ENCODE measurements around the gene GLIPR1L1.
A peak's percentile ranks its signal among the peaks of the same experiment; 100 is the strongest.

Gene GLIPR1L1

DNA sequence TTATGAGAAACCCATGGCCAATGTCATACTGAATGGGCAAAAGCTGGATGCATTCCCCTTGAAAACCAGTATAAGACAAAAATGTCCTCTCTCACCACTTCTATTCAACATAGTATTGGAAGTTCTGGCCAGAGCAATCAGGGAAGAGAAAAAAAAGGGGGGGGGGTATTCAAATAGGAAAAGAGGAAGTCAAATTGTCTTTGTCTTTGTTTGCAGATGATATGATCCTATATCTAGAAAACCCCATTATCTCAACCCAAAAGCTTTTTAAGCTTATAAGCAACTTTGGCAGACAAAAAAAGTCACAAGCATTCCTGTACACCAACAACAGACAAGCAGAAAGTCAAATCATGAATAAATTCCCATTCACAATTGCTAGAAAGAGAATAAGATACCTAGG, 19.5 kb downstream of the GLIPR1L1 start:
- no peak for DNase-seq

DNA sequence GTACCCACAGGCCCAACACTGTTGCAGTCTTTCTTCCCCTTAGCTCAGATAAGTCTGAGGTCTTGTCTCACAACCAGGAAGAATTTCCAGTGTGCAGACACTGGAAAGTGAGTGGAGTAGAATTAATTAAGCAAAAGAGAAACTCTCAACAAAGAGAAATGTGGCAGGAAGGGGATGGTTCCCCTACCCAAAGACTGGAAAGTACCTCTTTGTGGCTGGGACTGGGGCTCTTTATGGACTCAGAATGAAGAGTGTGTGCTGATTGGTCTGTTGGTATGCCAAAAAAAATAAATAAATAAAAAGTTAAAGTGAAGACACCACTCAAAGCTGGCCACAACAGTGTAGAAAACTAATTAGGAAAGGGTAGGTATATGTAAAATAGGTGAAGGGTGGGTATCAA, 26.4 kb downstream of the GLIPR1L1 start:
- no peak for DNase-seq

DNA sequence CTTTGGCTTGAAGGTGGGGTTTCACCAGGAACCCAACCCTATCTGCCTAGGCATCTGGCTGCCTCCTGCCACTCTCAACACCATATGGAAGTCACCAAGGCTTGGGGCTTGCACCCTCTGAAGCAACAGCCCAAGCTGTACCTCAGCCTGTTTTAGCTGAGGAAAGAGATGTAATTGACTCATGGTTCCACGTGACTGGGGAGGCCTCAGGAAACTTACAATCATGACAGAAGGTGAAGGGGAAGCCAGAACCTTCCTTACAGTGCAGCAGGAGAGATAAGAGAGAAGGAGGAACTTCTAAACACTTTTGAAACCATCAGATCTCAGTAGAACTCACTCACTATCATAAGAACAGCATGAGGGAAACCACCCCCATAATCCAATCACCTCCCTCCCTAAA, 26.9 kb downstream of the GLIPR1L1 start:
- DNase-seq, result peak; percentile 55

DNA sequence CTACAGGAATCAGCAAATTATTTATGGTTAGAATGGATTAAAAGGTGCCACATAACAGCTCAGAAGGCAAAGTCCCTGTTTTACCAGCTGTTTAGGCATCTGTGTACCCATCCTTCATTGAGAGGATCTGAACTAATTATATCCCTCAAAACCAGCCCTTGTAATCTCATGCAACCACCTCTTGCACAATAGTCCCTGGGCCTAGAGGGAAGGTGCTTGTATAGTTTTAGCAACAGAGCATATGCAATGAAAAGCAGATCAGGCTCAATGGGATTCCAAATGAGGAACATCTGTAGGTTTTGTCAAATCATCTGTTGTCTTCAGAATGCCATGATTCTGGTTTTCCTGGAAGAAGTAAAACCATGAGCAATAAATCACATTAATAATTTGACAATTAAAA, 30.4 kb downstream of the GLIPR1L1 start:
- DNase-seq, result peak; percentile 96

DNA sequence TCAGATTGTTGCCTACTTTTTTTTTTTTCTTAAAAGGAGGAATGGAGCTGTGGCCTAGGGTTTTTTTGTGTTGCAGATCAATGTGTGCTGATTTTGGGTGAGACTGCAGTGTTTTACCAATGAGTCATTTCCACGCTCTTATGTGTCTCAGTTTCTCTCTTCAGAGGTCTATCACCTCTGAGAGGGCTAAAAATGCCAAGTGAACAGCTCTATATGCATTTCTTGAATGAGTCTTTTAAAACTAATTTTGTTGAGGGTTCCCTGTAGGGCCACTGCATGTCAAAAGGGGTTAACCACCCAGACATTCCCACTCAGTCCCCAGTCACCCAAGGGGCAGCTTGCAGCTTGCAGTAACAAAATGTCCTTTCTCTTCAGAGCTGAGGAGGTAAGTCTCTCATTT, 32.2 kb downstream of the GLIPR1L1 start:
- DNase-seq, result no peak

DNA sequence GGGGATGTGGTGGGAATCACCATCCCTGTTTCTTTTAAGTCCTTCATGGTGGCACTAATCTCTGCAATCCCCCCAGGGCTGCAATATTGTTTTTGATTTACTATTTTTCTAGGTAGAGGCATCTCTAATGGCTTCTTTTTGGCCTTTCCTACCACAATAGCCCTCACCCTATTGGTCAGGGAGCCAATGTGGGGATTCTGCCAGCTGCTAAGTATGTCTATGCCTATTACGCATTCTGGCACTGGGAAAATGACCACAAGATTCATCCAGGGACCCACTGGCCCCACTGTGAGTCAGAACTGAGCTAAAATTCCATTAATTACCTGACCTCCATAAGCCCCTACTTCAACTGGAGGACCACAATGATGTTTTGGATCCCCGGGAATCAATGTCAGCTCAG, 40.5 kb downstream of the GLIPR1L1 start:
- DNase-seq, result no peak

DNA sequence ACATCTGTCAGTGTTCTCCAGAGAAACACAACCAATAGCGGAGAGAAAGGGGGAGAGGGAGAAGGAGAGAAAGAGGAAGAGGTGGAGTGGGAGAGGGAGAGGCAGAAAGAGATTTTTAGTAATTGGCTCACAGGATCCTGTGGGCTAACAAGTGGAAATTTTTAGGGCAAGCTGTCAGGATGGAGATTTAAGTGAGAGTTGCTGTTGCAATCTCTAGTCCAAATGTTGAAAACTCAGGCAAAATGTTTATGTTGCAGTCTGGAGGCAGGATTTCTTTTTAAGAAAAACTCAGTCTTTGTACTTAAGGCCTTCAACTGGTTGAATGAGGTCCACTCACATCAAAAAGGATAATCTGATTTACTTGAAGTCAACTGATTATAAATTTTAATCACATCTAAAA, 43.9 kb downstream of the GLIPR1L1 start:
- DNase-seq, result peak; percentile 66

DNA sequence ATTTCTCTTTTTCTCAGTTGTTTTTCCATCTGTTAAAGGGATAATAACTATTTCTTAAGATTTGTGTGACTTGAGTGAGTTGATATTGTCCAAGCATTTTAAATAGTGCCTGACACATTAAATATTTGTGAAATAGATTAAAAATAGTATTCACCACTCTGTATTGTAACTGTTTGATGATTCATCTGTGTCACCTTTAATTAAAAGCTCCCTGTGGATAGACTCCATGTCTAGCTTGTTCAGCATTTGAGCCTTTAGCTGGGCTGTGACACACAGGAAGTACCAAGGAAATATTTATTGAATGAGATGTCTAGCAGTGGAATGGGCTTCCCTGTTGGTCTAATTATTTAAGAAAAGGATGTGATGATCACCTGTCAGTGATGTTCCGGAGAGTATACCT, 54.6 kb downstream of the GLIPR1L1 start:
- DNase-seq, result no peak

DNA sequence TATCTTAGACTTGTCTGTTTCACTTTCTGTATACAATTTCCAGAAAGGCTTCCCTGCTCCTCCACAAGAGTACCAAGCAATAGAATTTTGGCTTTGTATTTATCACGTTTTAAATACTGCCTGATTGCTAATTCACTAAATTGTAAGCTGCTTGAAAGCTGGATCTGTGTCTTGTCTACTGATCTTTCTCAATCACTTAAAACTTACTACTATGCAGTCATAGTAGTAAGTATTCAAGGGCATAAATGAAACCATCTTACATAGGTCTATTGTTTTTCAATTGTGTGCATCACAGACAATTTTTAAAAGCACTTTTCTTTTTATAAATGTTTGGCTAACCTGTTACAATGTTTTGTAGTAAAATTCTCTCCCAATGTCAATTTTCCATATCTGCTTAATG, 55.2 kb downstream of the GLIPR1L1 start:
- DNase-seq, result no peak

DNA sequence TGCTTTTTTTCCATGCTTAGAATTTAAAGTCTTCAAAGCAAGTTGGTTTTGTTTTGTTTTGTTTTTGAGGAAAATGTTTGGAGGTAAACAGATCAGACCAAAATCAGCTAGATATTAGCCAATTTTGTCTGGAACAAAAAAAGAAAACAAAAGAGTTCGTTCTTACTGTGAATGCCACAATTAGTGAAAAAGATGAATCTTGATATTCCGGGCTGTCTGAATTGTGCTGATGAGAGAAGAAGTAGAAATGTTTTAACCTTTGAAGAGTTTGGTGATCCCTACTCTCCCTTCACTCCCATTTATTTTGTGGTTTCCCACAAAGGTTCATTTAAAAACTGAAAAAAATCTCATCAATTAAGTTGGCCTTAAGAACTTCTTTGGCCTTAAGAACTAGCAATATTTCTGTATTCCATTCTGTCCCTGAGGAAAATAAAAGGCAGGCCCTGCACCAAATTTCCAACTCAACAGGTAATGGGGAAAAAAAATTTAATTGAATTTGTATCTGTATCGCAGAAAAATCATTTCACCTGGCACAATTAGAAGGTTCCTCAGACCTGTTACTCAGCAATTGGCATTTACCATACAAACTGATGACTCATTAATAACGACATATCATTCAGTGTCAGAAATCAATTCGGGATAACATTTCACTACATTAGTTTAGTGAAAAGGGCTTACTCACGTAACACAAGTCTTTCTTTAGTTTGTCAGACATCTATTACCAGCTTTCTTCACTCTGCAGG, 55.9 kb downstream of the GLIPR1L1 start:
- DNase-seq, result no peak

DNA sequence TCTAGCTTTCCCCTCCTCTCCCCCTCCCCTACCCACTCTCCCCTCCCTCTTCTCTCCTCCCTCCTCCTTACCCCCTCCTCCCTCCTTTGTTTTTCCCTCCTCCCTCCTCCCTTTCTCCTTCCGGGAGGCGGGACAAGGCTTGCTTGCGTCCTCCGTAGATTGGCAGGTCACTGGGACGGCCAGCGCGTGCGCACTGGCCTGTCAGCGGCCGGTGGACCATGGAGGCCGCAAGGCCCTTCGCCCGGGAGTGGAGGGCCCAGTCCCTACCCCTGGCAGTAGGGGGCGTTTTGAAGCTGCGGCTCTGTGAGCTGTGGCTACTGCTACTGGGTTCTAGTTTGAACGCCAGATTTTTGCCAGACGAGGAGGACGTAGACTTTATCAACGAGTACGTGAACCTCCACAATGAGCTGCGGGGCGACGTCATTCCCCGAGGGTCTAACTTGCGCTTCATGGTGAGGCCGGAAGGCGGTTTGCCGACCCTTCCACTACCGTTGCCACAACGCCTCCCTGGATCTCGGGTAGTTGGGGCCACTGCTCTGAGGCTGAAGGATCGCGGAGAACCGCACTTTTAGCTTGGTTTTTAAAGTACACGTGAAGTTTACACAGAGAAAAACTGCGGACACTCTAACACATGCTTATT, 56.5 kb downstream of the GLIPR1L1 start, which contains the start of gene GLIPR1L2:
Gene GLIPR1L2, plus strand, starts transcription at position 191 of the 640 bp plus-strand sequence. Its CDS starts 28 bp downstream, at position 219.
- peak; percentile 89 for DNase-seq

DNA sequence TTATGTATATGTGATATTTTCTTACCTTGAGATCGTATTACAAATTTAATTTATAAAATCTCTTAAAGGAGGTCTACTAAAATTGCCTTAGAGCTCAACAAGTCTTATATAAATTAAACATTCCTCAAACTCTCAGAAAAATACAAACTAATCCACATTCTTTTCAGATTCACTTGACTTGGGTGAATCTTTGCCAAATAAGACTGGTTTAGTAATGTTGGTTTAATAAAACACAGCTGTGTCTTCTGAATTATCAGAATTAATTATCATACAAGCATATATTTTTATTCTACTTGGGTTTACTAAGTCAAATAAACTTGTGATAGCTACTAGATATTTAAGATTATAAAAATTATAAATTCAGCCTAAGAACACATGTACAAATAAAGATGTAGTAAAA, 69.8 kb downstream of the GLIPR1L1 start:
- DNase-seq, result no peak

DNA sequence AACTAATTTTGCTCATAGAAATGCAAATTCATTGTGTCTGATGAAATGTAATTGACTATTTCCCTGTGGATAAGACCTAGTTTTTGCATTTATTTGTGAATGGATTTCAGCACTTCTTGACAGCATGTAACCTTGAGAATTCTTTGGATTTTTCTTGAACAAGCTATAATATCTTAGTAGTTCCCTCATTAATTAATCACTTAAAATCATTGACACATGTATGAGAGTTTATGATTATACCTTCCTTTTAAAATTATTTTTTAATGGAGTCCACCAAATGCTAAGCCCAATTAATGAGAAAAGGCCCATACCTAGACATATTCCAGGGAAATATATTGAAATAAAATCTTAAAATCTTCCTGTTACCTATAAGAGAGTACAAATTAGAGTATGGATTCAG, 73.2 kb downstream of the GLIPR1L1 start:
- no peak for DNase-seq

DNA sequence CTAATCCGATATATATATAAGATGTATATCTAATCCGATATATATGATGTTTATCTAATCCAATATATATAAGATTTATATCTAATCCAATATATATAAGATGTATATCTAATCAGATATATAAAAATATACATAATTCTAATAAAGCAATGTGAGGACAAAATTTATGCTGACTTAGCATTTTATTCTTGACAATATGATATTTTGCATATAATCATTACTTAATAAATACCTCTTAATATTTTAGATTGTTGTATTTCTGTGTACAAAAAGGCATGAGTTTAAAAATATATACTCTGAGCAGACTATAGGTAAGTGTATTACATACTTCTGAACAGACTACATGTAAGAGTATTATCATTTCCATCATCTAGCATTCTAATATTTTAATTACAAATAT, 75.4 kb downstream of the GLIPR1L1 start:
- no peak for DNase-seq

DNA sequence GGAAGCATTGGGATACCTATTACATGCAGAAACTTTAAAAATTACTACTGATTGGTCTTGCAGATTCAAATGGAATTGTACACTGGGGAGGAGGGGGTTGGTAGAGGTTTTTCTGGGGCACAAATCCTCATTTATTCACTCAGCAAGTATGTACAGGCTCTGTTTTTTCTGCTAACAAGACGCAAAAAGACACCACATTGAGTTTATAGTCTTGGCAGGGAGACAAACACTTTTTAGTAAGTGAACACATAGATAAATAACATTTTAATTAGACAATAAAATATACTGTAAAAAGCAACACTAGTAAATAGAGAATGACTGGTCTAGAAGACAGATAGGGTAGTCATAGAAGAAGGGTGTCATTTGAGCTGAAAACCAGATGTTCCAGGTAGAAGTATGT, 80.2 kb downstream of the GLIPR1L1 start:
- no peak for DNase-seq

DNA sequence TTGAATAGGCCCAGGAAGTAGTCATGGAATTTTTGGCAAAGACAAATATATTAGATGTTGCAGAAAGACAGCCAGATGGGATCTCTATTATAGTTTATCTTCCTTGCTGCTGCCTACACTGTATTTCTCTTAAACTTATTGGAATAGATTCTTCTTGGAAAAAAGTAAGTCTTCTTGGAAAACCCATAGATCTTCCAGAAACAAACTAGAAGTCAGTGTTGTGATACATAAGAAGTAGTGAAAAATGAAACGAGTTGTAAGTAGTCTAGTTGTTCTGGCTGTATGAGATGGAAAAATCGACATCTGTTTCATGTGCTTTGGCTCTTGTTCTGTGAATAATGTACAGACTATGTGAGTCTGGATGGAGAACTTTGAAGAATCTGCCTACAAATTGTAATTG, 85.4 kb downstream of the GLIPR1L1 start:
- DNase-seq, result no peak
